Neural cell (in vitro differentiated cells): ENCODE measurements around the gene DCAF5. TPM values are rescaled to one million over a fixed set of nuclear protein-coding genes. Genes with fewer than 3 reads are reported as not detected.

Source experiments
- H2AFZ ChIP-seq: fragments of 200-600, 300-800 bp; sonication (generic), shearing (Covaris generic); 2 replicates; pipeline ENCODE4 v1.6.0; 2014; ENCODE audit warnings: low read depth, mild to moderate bottlenecking, antibody characterized with exemption, low read length, moderate library complexity
- H3F3A ChIP-seq: fragments of 200-600 bp; shearing (Covaris generic); 2 replicates; pipeline ENCODE4 v1.6.1; 2016; ENCODE audit warnings: mild to moderate bottlenecking, moderate library complexity, mixed read lengths, antibody characterized with exemption, low read length; ENCODE audit not compliant: insufficient read depth, poor library complexity, severe bottlenecking
- H3K27ac ChIP-seq: fragments of 200-600, 300-800 bp; sonication (generic), shearing (Covaris generic); 2 replicates; pipeline ENCODE4 v1.5.1; 2014; ENCODE audit warnings: mild to moderate bottlenecking, low read length, moderate library complexity
- H3K27me3 ChIP-seq: fragments of 300-800, 200-600 bp; sonication (generic), shearing (Covaris generic); 2 replicates; pipeline ENCODE4 v1.6.0; 2014; ENCODE audit warnings: mild to moderate bottlenecking, low read depth, low read length, moderate library complexity; ENCODE audit not compliant: insufficient read depth
- H3K36me3 ChIP-seq: fragments of 300-800, 200-600 bp; sonication (generic), shearing (Covaris generic); 2 replicates; pipeline ENCODE4 v1.5.1; 2014; ENCODE audit warnings: mild to moderate bottlenecking, antibody characterized with exemption, low read length, moderate library complexity; ENCODE audit not compliant: insufficient read depth
- H3K4me2 ChIP-seq: fragments of 300-800, 200-600 bp; sonication (generic), shearing (Covaris generic); 2 replicates; pipeline ENCODE4 v1.6.0; 2014; ENCODE audit warnings: mild to moderate bottlenecking, low read length
- H3K4me3 ChIP-seq: fragments of 300-800, 200-600 bp; sonication (generic), shearing (Covaris generic); 2 replicates; pipeline ENCODE4 v1.5.1; 2014; ENCODE audit warnings: mild to moderate bottlenecking, low read length, moderate library complexity
- H3K79me2 ChIP-seq: fragments of 200-600 bp; shearing (Covaris generic); replicated peaks from 2 replicates; pipeline ENCODE4 v1.6.0; 2014; ENCODE audit warnings: mild to moderate bottlenecking, low read length, moderate library complexity; ENCODE audit not compliant: insufficient read depth
- H3K9ac ChIP-seq: fragments of 300-800, 200-600 bp; sonication (generic), shearing (Covaris generic); 2 replicates; pipeline ENCODE4 v1.6.1; 2016; ENCODE audit warnings: mild to moderate bottlenecking, low read length, mixed read lengths
- H3K9me2 ChIP-seq: fragments of 200-600 bp; shearing (Covaris generic); 2 replicates; pipeline ENCODE4 v1.6.1; 2016; ENCODE audit warnings: mild to moderate bottlenecking, low read length, mixed read lengths; ENCODE audit not compliant: insufficient read depth
- H3K9me3 ChIP-seq: fragments of 200-600, 300-800 bp; sonication (generic), shearing (Covaris generic); 2 replicates; pipeline ENCODE4 v1.6.1; 2016; ENCODE audit warnings: mild to moderate bottlenecking, mixed run types, low read length, moderate library complexity, mixed read lengths
- H4K20me1 ChIP-seq: fragments of 200-600 bp; shearing (Covaris generic); 2 replicates; pipeline ENCODE4 v1.6.1; 2016; ENCODE audit warnings: mild to moderate bottlenecking, mixed run types; ENCODE audit not compliant: insufficient read depth
- CTCF ChIP-seq: fragments of 450-650 bp; IDR thresholded peaks from 2 replicates; pipeline ENCODE4 v1.5.1; 2014; ENCODE audit warnings: antibody characterized with exemption, mild to moderate bottlenecking, moderate library complexity; ENCODE audit not compliant: poor library complexity, severe bottlenecking
- EP300 ChIP-seq: fragments of 450-650 bp; conservative IDR thresholded peaks from 2 replicates; pipeline ENCODE4 v1.6.1; 2014; ENCODE audit warnings: antibody characterized with exemption, mild to moderate bottlenecking, moderate library complexity; ENCODE audit not compliant: poor library complexity, severe bottlenecking
- EZH2 ChIP-seq: fragments of 200-600, 300-800 bp; shearing (Covaris generic), sonication (generic); IDR thresholded peaks from 2 replicates; pipeline ENCODE4 v1.6.1; 2014; ENCODE audit warnings: antibody characterized with exemption, low read length, borderline replicate concordance, mild to moderate bottlenecking; ENCODE audit not compliant: insufficient read depth, poor library complexity, severe bottlenecking
- MXI1 ChIP-seq: fragments of 450-650 bp; conservative IDR thresholded peaks from 2 replicates; pipeline ENCODE4 v1.6.1; 2014; ENCODE audit warnings: antibody characterized with exemption, mild to moderate bottlenecking; ENCODE audit not compliant: poor library complexity, severe bottlenecking
- POLR2AphosphoS5 ChIP-seq: IDR thresholded peaks from 2 replicates; pipeline ENCODE4 v1.6.1; 2012
- RAD21 ChIP-seq: fragments of 450-650 bp; conservative IDR thresholded peaks from 2 replicates; pipeline ENCODE4 v1.6.1; 2014; ENCODE audit warnings: antibody characterized with exemption, mild to moderate bottlenecking, moderate library complexity
- REST ChIP-seq: IDR thresholded peaks from 2 replicates; pipeline ENCODE4 v1.6.1; 2012; ENCODE audit warnings: borderline replicate concordance
- SMC3 ChIP-seq: fragments of 450-650 bp; conservative IDR thresholded peaks from 2 replicates; pipeline ENCODE4 v1.6.1; 2014; ENCODE audit warnings: antibody characterized with exemption, mild to moderate bottlenecking, moderate library complexity; ENCODE audit not compliant: poor library complexity
- TAF1 ChIP-seq: IDR thresholded peaks from 2 replicates; pipeline ENCODE4 v1.6.1; 2012; ENCODE audit warnings: low read depth
- polyA plus RNA-seq: library from polyadenylated mRNA; depleted of rRNA; stranded (reverse); fragments of >200 nt; gene quantifications from 2 replicates; pipeline ENCODE4 v1.2.3, GENCODE V29; 2014

DCAF5 gene
- polyA plus RNA-seq, 1 donor from 2014 or later = 33.5 TPM

- H3K36me3 ChIP-seq = no peaks in the 10 kb centered on the region
- no peaks in the 10 kb centered on the region for H4K20me1 ChIP-seq
- no peaks in the 10 kb centered on the region for H3K27me3 ChIP-seq
- no peak for TF ChIP-seq MXI1
- H3K4me2 ChIP-seq = no peak overlapping the region
- no peak overlapping the region for H3K4me3 ChIP-seq
- no peaks in the 10 kb centered on the region for H3K79me2 ChIP-seq
- H2AFZ ChIP-seq = no peak overlapping the region
- H3F3A ChIP-seq = peaks cover 3% of the 10 kb centered on the region
- no peak overlapping the region for H3K9ac ChIP-seq
- H3K9me3 ChIP-seq = no peaks in the 10 kb centered on the region
- no peak overlapping the region for H3K27ac ChIP-seq
- H3K9me2 ChIP-seq = no peaks in the 10 kb centered on the region
Measured at GRCh38 chr14:69048456-69048855, 104.5 kb downstream of the DCAF5 start.

GRCh38 chr14:69047255-69047654, 105.7 kb downstream of the DCAF5 start:
- peaks cover 3% of the 10 kb centered on the region for H3F3A ChIP-seq
- H3K4me2 ChIP-seq = no peak overlapping the region
- no peaks in the 10 kb centered on the region for H3K36me3 ChIP-seq
- no peaks in the 10 kb centered on the region for H3K9me3 ChIP-seq
- TF ChIP-seq POLR2AphosphoS5 (no peak), TAF1 (no peak), SMC3 (no peak)
- no peaks in the 10 kb centered on the region for H4K20me1 ChIP-seq
- no peak overlapping the region for H3K27ac ChIP-seq
- H3K79me2 ChIP-seq = no peaks in the 10 kb centered on the region
- no peak overlapping the region for H2AFZ ChIP-seq
- H3K27me3 ChIP-seq = no peaks in the 10 kb centered on the region
- H3K9me2 ChIP-seq = no peaks in the 10 kb centered on the region
- no peak overlapping the region for H3K9ac ChIP-seq
- no peak overlapping the region for H3K4me3 ChIP-seq

GRCh38 chr14:69046476-69046860, 106.5 kb downstream of the DCAF5 start:
- Histone ChIP-seq H3K9me3 (no peaks in the 10 kb centered on the region), H3K4me3 (no peak overlapping the region), H3K9me2 (no peaks in the 10 kb centered on the region), H2AFZ (no peak overlapping the region), H3K4me2 (no peak overlapping the region), H3F3A (peaks cover 3% of the 10 kb centered on the region), H3K36me3 (no peaks in the 10 kb centered on the region), H3K79me2 (no peaks in the 10 kb centered on the region), H3K27ac (no peak overlapping the region), H4K20me1 (no peaks in the 10 kb centered on the region), H3K27me3 (no peaks in the 10 kb centered on the region), H3K9ac (no peak overlapping the region)
- TF ChIP-seq CTCF (no peak), TAF1 (no peak), RAD21 (no peak), EZH2 (no peak), REST (no peak), MXI1 (no peak), EP300 (no peak), POLR2AphosphoS5 (no peak), SMC3 (no peak)
